Renal pelvis (tissue), 4 donors: ENCODE measurements around the gene ARIH2. TPM values are rescaled to one million over a fixed set of nuclear protein-coding genes. Genes with fewer than 3 reads are reported as not detected.
A peak's percentile ranks its signal among the peaks of the same experiment; 100 is the strongest.
"Not testable (repeated sequence)": the region's sequence is repeated elsewhere in the genome, so short reads cannot be mapped to it uniquely, and the experiment has no call there.

Experiments used
- DNase-seq: peaks from one replicate; pipeline ENCODE4 v3.0.0-alpha.2; 2013
- polyA plus RNA-seq, 3 donors: library from polyadenylated mRNA; unstranded; fragments of 120-200 nt; gene quantifications; one replicate each; pipeline ENCODE4 v1.2.1, GENCODE V29; 2013; ENCODE audit not compliant: insufficient read length in 3 of 3

ARIH2 gene
- polyA plus RNA-seq, 3 donors, result 65.3 to 111 (median 94.8) TPM

DNA sequence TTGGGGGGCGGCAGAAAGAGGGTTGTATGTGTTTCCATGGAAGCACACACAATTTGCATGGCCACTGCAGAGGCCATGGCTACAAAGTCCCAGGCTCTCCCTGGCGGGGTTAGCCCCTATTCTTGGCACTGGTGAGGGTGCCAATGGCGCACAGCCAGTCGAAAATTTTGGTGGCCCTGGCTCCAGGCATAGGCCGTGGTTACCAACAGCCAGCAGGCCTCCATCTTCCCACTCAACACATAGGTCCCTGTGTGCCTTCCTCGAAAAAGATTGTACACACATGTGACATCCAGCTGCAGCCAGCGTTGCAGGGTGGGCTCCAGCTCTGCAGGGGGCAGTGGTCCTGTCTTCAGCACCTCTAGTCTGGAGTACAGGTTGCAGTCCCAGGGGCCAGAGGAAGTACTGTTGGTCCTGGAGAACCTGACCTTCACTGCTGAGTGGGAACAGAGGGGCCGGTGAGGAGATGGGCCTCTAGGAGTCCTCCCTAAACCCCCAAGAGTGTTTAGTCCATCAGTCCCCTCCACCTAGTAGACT is 78.5 kb downstream of the ARIH2 start:
- no peak for DNase-seq

DNA sequence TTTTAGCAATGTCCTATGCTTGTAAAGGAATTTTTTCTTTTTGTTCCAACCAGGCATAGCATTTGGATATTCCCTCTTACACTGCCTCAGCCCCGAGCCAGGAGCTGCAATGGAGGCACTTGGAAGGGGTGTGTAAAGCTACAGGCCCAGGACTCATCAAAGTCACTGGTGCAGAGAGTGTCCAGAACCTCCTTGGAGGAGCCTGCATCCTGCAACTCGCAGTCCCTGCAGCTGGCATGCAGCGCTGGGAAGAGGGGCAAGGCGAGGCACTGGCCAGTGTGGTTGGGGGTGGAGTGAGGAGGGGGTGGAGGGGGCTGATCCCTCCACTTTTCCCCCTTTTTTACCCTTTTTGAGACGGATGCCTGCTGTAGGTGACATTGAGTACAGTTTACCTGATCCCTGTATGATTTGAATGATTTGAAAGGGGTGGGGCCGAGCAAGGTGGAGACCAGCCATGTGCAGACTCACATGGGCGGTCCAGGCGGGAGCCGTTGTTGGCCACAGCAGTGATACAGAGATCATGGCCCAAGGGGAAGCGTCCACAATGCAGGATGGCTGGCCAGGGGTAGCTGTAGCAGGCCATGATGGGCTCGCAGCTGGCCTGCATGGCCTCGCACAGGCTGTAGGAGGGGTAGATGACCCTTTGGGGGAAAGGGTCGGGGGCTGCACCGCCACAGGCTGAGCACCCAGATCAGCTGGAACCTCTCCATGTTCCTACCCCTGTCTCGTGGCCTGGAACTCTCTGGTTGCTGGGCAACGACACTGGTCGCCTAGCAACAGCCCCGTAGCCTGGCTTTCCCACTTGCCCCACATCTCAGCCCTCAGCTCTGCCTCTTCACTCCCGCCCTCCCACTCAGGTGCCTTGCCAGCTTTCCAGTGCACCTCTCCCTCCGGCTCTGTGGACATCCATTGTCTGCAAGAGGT is 79.3 kb downstream of the ARIH2 start:
- no peak for DNase-seq

DNA sequence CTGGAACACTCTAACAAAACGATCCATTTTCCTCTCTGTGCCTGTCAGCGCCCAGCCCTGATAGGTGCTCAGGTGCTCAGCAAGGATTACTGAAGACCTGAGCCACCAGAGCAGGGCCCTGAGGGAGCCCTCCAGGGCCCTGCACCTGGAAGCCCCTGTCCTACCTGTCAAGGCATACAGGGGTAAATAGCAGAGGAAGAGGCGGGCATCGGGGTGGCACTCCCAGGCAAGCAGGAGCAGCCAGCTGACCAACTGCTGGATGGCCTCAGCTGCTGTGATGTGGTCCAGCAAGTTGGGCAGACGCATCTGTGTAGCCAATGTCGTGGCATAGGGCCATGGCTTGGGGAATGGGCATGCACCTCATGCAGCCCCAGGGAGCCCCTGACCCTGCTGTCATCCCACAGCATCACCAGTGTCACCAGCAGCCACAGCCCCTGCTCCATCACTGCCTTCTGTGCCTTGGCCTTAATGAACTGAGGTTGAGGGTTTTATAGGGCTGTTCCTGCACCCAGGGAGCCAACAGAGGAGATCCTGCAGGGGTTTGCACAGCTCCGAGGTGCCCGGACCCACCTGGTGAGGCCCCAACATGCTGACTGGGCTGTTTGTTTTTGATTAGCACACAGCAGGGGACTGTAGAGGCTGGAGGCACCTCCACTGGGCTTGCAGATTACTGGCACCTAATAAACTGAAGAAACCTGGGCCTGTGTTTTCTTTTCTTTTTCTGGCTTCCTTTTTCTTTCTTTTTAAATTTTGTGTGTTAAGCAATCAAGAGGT is 80.6 kb downstream of the ARIH2 start:
- no peak for DNase-seq

DNA sequence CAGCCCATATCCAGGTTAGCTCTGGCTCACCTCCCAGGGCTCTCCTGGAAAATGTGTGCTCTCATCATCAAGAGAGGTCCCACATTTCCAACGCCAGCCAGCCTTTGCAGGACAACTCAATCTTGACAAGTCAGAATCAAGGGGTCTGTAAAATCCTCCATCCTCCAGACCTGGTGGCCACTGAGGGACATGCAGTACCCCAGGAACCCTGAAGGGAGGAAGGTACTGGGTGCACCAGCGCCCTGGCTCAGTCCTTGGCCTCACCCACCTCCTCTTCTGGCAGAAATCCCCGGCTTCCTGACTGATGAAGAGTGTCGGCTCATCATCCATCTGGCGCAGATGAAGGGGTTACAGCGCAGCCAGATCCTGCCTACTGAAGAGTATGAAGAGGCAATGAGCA is 82.5 kb downstream of the ARIH2 start:
- DNase-seq, result no peak

DNA sequence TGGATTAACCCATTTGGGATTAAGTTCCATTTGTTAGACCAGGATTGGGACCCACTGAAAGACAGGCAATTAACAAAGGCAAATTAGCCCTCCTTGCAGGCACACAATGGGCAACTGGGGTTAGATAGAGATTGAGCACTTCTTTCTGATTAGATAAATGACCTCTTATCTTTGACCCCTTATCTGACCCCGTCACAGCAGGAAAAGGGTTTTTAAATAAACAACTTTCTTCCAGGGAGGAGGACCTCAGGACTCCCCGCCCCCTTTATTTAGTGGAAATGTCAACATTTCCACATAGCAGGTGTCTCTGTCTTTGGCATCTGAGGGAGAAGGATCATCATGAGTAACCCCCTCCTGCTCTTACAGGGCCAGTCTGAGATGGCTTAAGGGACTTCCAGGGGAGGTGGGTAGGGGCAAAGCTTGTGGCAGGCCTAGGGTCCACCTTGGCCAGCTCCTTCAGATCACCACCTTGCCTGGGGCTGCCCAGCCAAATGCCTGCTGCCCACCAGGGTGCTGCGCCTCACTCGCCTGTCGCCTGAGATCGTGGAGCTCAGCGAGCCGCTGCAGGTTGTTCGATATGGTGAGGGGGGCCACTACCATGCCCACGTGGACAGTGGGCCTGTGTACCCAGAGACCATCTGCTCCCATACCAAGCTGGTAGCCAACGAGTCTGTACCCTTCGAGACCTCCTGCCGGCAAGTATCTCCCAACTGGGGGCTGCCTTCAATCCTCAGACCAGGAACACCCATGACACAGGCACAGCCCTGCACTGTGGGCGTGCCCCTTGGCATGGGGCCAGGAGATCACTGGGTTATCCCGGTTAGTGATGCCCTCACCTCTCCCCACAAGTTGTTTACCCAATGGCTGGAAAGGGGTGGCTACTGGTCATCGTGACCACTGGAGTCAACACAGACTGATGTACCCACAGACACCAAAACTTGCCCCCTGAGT is 86.0 kb downstream of the ARIH2 start:
- no peak for DNase-seq

DNA sequence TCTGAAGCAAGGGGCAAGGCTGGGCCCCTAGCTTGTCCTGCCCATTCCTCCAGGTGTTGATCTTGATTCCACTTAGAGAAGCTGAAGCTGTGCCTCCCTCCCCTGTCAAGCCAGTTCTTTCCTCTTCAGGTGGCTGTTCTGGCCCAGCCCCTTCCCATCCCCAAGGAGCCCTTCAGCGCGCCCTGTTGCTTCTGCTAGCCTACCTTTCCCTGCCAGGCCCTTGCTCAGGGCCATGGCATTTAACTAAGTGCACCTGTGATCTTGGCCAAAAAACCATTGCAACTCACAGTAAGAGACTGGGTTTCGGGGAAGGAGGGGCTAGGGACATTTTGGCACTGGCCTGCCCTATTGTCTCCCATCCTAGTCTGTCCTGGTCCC is 86.7 kb downstream of the ARIH2 start:
- no peak for DNase-seq

DNA sequence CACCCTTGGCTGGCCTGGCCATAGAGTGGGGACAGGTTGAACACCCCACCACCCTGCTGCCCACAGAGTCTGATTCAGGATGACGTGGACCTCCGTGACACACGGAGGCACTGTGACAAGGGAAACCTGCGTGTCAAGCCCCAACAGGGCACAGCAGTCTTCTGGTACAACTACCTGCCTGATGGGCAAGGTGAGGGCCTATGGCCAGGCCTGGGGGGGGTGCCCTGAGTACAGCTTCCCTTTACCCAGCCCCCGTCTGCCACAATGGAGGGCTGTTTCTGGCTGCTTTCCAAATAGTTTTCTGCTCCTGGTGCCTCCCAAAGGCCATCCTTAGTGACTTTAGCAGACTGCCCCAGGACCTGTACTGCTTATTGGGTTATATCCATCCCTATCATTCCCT is 87.4 kb downstream of the ARIH2 start:
- DNase-seq, result no peak

DNA sequence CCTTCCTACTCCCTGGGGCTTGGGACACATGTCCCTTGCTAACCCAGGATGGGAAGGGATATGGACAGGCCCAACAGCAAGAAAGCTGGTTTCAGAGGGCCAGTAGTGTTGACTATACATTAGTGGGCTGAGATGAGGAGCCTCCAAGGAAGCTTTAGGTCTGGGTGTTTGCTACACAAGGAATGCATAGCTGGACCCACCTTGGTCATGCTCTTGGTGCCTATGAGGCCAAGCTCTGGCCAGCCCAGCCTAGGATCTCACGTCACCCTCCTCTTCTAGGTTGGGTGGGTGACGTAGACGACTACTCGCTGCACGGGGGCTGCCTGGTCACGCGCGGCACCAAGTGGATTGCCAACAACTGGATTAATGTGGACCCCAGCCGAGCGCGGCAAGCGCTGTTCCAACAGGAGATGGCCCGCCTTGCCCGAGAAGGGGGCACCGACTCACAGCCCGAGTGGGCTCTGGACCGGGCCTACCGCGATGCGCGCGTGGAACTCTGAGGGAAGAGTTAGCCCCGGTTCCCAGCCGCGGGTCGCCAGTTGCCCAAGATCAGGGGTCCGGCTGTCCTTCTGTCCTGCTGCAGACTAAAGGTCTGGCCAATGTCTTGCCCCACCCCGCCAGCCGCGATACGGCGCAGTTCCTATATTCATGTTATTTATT is 87.9 kb downstream of the ARIH2 start:
- no peak for DNase-seq

DNA sequence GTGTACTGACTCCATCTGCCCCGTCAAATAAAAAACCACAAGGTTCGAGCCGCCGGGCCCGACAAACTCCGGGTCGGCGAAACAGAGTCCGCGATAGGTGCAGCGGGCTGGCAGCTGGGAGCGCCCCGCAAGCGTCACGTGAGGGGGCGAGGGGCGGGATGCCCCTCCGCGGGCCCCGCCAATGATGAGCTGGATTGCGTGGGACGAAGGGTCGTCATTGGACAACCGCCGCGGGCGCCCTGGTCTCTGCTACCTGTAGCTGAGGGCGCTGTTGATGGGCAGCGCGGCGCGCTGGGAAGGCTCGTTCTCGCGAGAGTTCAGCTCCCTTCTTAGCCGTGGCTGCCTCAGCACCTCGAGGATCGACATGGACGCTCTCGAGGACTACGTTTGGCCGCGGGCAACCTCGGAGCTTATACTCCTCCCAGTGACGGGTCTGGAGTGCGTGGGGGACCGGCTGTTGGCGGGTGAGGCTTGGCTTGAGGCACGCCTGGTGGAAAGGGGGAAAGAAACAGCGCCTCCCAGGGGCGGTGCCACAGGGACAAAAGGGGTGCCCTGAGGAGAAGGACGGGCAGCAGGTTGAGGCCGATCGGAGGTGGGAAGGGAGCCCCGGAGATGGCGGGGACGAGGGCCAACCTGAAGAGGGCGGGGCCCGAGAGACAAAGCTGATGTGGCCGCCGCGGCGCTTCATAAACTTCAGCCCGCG is 88.6 kb downstream of the ARIH2 start, which contains the start of gene WDR6:
TSS of gene WDR6 (plus strand) at position 324 of the 703 bp plus-strand sequence. CDS start at position 365, 41 bp downstream.
- DNase-seq, result peak; percentile 97

DNA sequence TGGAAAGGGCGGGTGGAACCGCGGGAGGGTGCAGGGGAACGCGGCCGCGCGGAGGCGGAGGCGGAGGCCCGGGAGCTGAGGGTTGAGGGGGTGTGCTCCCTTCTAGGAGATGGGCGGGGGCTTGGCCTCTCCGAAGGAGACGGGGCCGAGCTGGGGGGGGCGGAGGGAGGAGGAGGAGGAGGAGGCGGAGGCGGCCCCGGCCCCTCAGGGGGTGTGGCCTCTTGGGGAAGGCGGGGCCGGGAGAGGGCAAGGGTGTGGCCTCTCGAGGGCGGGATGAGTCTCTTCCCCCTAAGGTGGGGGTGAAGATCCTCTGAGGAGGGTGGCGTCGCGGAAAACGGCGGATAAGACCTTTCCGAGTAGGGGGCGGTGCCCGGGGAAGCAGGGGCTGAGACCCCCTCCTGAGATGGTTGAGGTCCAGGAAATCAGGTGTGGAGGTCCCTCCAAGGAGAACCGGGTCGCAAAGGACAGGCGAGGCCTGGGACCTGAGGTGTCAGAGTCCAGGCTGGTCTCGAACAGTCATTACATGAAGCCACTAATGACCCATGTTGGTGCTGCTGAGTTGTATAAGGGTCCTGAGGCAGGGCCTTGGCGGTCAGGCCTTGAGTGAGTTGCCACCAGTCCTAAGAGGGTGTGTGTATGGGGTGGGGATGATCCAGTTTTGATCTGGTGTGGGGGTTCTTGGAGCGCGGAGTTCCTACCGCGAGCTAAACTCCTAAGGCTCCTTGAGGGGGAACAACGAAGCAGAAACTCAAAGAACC is 89.3 kb downstream of the ARIH2 start:
- DNase-seq, result peak; percentile 82

DNA sequence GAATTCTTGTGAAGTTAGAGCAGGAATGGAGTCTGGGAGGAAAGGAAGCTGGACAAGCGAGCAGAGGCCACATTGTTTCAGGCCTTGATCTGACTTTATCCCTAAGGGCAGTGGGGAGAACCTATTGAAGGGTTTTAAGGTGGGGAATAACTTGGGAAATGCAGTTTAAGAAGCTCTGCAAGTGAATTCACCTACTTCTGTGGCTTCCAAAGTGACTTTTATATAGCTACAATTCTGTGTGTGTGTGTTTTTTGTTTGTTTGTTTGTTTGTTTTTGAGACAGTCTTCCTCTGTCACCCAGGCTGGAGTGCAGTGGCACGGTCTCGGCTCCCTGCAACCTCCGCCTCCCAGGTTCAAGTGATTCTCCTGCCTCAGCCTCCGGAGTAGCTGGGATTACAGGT is 90.0 kb downstream of the ARIH2 start:
- DNase-seq, result not testable (repeated sequence)

DNA sequence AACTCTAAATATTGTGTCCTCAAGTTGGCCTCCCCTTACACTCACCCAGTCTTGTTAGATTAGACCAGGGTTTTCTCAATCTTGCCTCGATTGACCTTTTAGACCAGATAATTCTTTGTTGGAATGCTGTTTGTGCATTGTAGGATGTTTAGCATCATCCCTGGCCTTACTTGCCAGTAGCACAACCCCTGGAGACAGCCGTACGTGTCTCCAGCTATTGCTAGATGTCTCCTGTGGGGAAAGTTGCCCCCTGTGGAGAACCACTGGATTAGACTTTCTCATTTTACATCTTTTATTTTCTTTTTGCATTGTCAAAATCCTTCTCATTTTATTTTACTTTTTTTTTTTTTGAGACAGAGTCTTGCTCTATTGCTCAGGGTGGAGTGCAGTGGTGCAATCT is 90.8 kb downstream of the ARIH2 start:
- no peak for DNase-seq

DNA sequence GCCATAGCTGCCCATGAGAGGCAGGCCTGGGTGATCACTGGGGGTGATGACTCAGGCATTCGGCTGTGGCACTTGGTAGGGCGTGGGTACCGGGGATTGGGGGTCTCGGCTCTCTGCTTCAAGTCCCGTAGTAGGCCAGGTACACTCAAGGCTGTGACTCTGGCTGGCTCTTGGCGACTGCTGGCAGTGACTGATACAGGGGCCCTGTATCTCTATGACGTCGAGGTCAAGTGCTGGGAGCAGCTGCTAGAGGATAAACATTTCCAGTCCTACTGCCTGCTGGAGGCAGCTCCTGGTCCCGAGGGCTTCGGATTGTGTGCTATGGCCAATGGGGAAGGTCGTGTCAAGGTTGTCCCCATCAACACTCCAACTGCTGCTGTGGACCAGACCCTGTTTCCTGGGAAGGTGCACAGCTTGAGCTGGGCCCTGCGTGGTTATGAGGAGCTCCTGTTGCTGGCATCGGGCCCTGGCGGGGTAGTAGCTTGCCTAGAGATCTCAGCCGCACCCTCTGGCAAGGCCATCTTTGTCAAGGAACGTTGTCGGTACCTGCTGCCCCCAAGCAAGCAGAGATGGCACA is 93.9 kb downstream of the ARIH2 start:
- DNase-seq, result no peak

DNA sequence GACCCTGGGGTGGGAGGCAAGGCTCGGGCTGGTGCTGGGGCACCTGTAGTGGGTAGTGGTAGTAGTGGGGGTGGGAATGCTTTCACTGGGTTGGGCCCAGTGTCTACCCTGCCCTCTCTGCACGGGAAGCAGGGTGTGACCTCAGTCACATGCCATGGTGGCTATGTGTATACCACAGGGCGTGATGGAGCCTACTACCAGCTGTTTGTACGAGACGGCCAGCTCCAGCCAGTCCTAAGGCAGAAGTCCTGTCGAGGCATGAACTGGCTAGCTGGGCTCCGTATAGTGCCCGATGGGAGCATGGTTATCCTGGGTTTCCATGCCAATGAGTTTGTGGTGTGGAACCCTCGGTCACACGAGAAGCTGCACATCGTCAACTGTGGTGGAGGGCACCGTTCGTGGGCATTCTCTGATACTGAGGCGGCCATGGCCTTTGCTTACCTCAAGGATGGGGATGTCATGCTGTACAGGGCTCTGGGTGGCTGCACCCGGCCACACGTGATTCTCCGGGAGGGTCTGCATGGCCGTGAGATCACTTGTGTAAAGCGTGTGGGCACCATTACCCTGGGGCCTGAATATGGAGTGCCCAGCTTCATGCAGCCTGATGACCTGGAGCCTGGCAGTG is 94.6 kb downstream of the ARIH2 start:
- DNase-seq, result no peak

DNA sequence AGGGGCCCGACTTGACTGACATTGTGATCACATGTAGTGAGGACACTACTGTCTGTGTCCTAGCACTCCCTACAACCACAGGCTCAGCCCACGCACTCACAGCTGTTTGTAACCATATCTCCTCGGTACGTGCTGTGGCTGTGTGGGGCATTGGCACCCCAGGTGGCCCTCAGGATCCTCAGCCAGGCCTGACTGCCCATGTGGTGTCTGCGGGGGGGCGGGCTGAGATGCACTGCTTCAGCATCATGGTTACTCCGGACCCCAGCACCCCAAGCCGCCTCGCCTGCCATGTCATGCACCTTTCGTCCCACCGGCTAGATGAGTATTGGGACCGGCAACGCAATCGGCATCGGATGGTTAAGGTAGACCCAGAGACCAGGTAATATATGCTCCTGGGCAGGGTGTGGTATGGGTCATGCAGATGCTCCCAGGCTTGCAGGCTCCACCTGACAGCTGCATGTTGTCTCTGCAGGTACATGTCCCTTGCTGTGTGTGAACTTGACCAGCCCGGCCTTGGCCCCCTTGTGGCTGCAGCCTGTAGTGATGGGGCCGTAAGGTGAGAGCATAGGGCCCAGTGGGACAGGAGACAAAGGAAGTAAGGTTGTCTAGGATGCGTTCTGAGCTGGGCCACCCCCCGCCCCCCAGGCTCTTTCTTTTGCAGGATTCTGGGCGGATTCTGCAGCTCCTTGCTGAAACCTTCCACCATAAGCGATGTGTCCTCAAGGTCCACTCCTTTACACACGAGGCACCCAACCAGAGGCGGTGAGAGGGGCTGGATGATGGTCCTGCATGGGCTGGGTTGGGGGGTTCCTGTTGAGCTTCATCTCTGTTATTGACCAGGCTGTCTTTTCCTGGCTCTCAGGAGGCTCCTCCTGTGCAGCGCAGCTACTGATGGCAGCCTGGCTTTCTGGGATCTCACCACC is 95.4 kb downstream of the ARIH2 start:
- no peak for DNase-seq

DNA sequence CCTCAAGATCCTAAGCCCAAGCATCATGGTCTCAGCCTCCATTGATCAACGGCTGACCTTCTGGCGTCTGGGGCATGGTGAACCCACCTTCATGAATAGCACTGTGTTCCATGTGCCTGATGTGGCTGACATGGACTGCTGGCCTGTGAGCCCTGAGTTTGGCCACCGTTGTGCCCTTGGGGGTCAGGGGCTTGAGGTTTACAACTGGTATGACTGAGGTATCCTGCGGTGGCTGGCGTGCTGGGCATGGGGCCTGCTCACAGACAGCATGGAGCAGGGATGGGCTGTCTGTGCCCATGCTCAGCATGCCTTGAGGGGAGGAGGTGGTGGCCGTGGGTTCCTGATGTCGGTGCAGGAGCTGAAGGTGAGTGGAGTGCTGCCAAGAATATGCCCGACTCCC is 96.4 kb downstream of the ARIH2 start:
- DNase-seq, result no peak

DNA sequence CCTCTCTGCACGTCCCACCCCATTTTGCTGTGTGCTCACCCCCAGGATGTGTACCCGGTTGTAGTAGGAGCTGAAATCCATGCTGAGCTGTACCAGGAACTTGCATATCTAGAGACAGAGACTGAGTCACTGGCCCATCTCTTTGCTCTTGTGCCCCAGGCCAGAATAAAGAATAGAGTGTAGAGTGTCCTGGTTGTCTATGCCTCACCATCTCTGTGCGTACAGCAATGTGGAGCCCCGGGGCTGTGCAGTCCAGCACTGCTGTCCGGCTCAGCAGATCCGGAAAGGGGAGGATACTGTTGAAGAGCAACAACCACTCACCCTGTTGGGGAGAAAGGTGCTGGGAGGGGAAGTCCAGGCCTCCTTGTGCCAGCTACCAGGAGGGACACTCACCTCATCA is 97.1 kb downstream of the ARIH2 start:
- DNase-seq, result no peak
